CD4-positive, alpha-beta T cell (primary cell): ENCODE measurements around the gene TUBA4B. TPM values are rescaled to one million over a fixed set of nuclear protein-coding genes. Genes with fewer than 3 reads are reported as not detected.
"Not testable (repeated sequence)": the region's sequence is repeated elsewhere in the genome, so short reads cannot be mapped to it uniquely, and the experiment has no call there.

ENCODE experiments used
- ATAC-seq: fragments of 200-7000 bp; cut with Tn5 transposase; one replicate; pipeline ENCODE4 v1.10.0; 2022; ENCODE audit warnings: mild to moderate bottlenecking; ENCODE audit not compliant: poor library complexity
- CTCF ChIA-PET: fragments of 350-600 bp; sonication (Branson Sonifier 250); formaldehyde crosslinking; loops from one replicate; lab custom pipeline; 2021; ENCODE audit warnings: antibody characterized with exemption, inconsistent platforms; lab: Charles Lee
- POLR2A ChIA-PET: fragments of 350-600 bp; sonication (Branson Sonifier 250); formaldehyde crosslinking; loops from one replicate; lab custom pipeline; 2021; ENCODE audit warnings: antibody characterized with exemption, inconsistent platforms; lab: Charles Lee
- DNase-seq, 14 experiments: peaks; one replicate each; pipeline ENCODE4 v3.0.0-alpha.2; 2013 to 2020; ENCODE audit warnings: mixed read lengths in 2 of 14
- H3K27ac ChIP-seq, 2 donors: one replicate each; pipeline versions ENCODE4 v1.5.1 to v1.7.0; 2013; ENCODE audit warnings: low read length in 2 of 2, low read depth in 1 of 2, mild to moderate bottlenecking in 1 of 2
- H3K27me3 ChIP-seq, 2 experiments: 1 replicate in 1 of 2; 2 replicates in 1 of 2; pipeline versions ENCODE4 v1.6.1 to v1.7.0; 2013; ENCODE audit warnings: low read length in 2 of 2, control low read depth in 1 of 2, mild to moderate bottlenecking in 1 of 2, moderate library complexity in 1 of 2; ENCODE audit not compliant: insufficient read depth in 2 of 2, control insufficient read depth in 1 of 2
- H3K36me3 ChIP-seq: one replicate; pipeline ENCODE4 v1.6.1; 2013; ENCODE audit warnings: low read length, control low read depth; ENCODE audit not compliant: insufficient read depth
- H3K4me1 ChIP-seq: one replicate; pipeline ENCODE4 v1.6.1; 2013; ENCODE audit warnings: low read length, control low read depth; ENCODE audit not compliant: insufficient read depth
- H3K4me3 ChIP-seq: one replicate; pipeline ENCODE4 v1.5.1; 2013; ENCODE audit warnings: mild to moderate bottlenecking, low read length, moderate library complexity
- H3K9me3 ChIP-seq, 2 experiments: 1 replicate in 1 of 2; 2 replicates in 1 of 2; pipeline versions ENCODE4 v1.6.1 to v1.7.0; 2013; ENCODE audit warnings: low read length in 2 of 2, mild to moderate bottlenecking in 2 of 2, control low read depth in 1 of 2, moderate library complexity in 1 of 2; ENCODE audit not compliant: control insufficient read depth in 1 of 2, insufficient read depth in 1 of 2
- H3K27ac Mint-ChIP-seq: one replicate; pipeline ENCODE4 v1.8.0; 2020; ENCODE audit warnings: mixed read lengths
- H3K27me3 Mint-ChIP-seq: one replicate; pipeline ENCODE4 v1.8.0; 2021; ENCODE audit warnings: mixed read lengths
- H3K36me3 Mint-ChIP-seq: one replicate; pipeline ENCODE4 v1.8.0; 2021; ENCODE audit warnings: low read depth, mixed read lengths
- H3K4me1 Mint-ChIP-seq: one replicate; pipeline ENCODE4 v1.8.0; 2021; ENCODE audit warnings: low read depth, mixed read lengths
- H3K4me3 Mint-ChIP-seq: one replicate; pipeline ENCODE4 v1.8.0; 2020; ENCODE audit warnings: mild to moderate bottlenecking, mixed read lengths
- H3K9me3 Mint-ChIP-seq: one replicate; pipeline ENCODE4 v1.8.0; 2020; ENCODE audit warnings: mixed read lengths
- intact Hi-C, 2 experiments: fragments of 100-400 bp; cut with DNase I in 1 of 2; cut with micrococcal nuclease in 1 of 2; formaldehyde crosslinking; loops; one replicate each; pipeline versions ENCODE4 v1.15.1 to v1.9.0; 2023 to 2025; cut with DNase I, micrococcal nuclease
- total RNA-seq, 174 experiments: library from RNA in 2 of 174; stranded (reverse) in 2 of 174; gene quantifications; one replicate each; pipeline ENCODE4 v1.2.3 and lab custom pipeline; 2021 to 2026
- TF ChIP-seq, protein P1 (sequence below): fragments of 200-600 bp; IDR thresholded peaks from one replicate; pipeline ENCODE4 v1.8.0; 2022; ENCODE audit warnings: antibody characterized with exemption, mild to moderate bottlenecking

Gene TUBA4B
- total RNA-seq, 2 experiments from 2014 or later: not detected

DNA sequence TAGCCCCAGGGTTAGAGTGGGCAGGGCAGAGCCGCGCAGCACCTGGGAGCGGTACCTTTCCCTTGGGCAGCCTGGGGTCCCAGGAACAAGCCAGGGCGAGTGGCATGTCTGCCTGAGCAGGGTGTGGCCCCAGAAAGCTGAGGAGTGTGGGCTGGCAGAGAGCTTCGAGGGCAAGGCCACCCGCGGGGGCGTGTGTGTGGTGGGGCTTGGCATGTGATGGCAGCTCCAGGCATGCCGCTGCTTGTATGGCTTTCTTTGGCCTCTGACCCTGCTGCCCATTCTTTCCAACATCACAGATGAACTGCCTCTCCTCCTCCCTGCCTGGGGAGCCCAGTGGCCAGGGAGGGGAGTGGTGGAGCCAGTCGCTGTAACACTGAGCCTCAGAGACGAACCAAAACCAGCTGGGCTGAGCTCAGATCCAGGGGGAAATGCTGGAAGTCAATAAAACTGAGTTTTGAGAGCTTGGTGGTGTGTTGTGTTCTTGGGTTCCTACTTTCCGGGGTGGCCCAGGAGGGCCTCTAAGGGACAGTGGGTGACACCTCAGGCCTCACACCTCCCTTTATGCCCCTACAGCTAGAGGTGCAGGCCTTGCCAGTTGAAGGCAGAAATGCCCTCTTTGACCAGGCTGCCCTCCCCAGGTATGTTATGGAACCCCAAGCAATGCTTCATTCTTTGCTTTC lies 33.5 kb downstream of the TUBA4B start:
- H3K27ac Mint-ChIP-seq: peak overlapping the region; percentile 31
- H3K27me3 ChIP-seq: no peaks in the 10 kb centered on the region
- POLR2A ChIA-PET: interaction anchor here (0.8 to 1.6 kb wide), 2 partner anchors 8 to 37 kb away, joined by 3 to 6 read pairs; no protein-coding TSS in a partner anchor
- H3K36me3 ChIP-seq: peaks cover 45% of the 10 kb centered on the region
- H3K4me1 Mint-ChIP-seq: peaks cover 1% of the 10 kb centered on the region
- H3K4me1 ChIP-seq: peaks cover 3% of the 10 kb centered on the region
- TF ChIP-seq, protein P1, sequence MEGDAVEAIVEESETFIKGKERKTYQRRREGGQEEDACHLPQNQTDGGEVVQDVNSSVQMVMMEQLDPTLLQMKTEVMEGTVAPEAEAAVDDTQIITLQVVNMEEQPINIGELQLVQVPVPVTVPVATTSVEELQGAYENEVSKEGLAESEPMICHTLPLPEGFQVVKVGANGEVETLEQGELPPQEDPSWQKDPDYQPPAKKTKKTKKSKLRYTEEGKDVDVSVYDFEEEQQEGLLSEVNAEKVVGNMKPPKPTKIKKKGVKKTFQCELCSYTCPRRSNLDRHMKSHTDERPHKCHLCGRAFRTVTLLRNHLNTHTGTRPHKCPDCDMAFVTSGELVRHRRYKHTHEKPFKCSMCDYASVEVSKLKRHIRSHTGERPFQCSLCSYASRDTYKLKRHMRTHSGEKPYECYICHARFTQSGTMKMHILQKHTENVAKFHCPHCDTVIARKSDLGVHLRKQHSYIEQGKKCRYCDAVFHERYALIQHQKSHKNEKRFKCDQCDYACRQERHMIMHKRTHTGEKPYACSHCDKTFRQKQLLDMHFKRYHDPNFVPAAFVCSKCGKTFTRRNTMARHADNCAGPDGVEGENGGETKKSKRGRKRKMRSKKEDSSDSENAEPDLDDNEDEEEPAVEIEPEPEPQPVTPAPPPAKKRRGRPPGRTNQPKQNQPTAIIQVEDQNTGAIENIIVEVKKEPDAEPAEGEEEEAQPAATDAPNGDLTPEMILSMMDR: no peak
- DNase-seq (no peak), ATAC-seq (no peak)
- intact Hi-C loops: no loop called here
- no peaks in the 10 kb centered on the region for H3K27me3 Mint-ChIP-seq
- no peak overlapping the region for H3K4me3 Mint-ChIP-seq
- CTCF ChIA-PET: interaction anchor here (1.5 to 12.0 kb wide), 2 partner anchors 8 to 32 kb away, joined by 3 to 190 read pairs; no protein-coding TSS in a partner anchor
- no peaks in the 10 kb centered on the region for H3K9me3 ChIP-seq
- no peak overlapping the region for H3K4me3 ChIP-seq
- H3K9me3 Mint-ChIP-seq: no peaks in the 10 kb centered on the region
- no peak overlapping the region for H3K27ac ChIP-seq
- peaks cover 45% of the 10 kb centered on the region for H3K36me3 Mint-ChIP-seq

GRCh38 chr2:219287116-219287440 lies 34.0 kb downstream of the TUBA4B start:
- H3K27me3 ChIP-seq, H3K4me3 ChIP-seq, intact Hi-C loops, H3K27ac ChIP-seq, ATAC-seq, H3K9me3 Mint-ChIP-seq, H3K9me3 ChIP-seq, H3K4me3 Mint-ChIP-seq, H3K27me3 Mint-ChIP-seq, H3K4me1 ChIP-seq, DNase-seq, H3K4me1 Mint-ChIP-seq: not testable (repeated sequence)
- Mint-ChIP-seq H3K27ac (peak overlapping the region; percentile 31), H3K36me3 (peaks cover 40% of the 10 kb centered on the region)
- ChIA-PET CTCF (interaction anchor here (1.5 to 12.0 kb wide), 2 partner anchors 8 to 33 kb away, joined by 3 to 190 read pairs; no protein-coding TSS in a partner anchor), POLR2A (interaction anchor here (0.8 to 1.6 kb wide), 2 partner anchors 8 to 37 kb away, joined by 3 to 6 read pairs; no protein-coding TSS in a partner anchor)
- peaks cover 40% of the 10 kb centered on the region for H3K36me3 ChIP-seq

DNA sequence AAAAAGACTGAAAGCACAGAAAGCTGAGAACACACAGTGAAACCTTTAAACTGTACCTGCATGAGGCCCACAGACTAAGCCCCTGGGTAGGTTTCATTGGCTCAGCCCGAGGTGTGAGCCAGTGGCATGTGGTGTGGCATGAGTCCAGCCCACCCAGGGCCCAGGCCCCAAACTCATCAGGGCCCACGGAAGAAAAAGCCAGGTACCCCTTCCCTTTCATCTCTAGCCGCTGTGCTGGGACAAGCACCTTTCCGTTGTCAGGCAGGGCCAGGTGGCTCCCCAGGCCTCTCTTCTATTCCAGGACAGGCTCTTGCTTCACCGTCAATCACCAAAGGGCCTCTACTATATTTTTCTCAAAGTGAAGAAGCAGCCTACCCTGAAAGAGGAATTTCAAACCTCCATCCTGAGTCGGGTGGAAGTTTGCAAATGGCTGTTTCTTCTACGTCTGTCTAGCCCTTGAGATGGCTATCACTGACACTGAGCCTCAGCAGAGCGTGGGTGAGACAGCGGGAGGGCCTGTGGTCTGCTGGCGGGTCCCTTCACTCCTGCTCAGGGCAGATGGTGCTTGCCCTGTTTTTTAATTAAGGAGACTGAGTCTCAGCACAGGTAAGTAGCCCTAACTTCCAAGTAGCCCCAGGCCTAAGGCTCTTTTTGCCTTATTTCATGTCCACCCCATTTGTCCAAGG lies 34.7 kb downstream of the TUBA4B start:
- CTCF ChIA-PET: interaction anchor here (1.5 kb wide), 1 partner anchor 33 kb away, joined by 3 read pairs; no protein-coding TSS in a partner anchor
- peaks cover 33% of the 10 kb centered on the region for H3K36me3 Mint-ChIP-seq
- no peaks in the 10 kb centered on the region for H3K27me3 ChIP-seq
- H3K36me3 ChIP-seq: peaks cover 33% of the 10 kb centered on the region
- H3K4me3 ChIP-seq: no peak overlapping the region
- H3K27me3 Mint-ChIP-seq: no peaks in the 10 kb centered on the region
- DNase-seq (no peak), ATAC-seq (no peak)
- H3K27ac ChIP-seq: no peak overlapping the region
- TF ChIP-seq, protein P1: no peak
- H3K9me3 ChIP-seq: no peaks in the 10 kb centered on the region
- H3K9me3 Mint-ChIP-seq: no peaks in the 10 kb centered on the region
- intact Hi-C loops: no loop called here
- H3K27ac Mint-ChIP-seq: peak overlapping the region; percentile 4
- no peak overlapping the region for H3K4me3 Mint-ChIP-seq
- H3K4me1 Mint-ChIP-seq: no peaks in the 10 kb centered on the region
- POLR2A ChIA-PET: no interaction called here
- no peaks in the 10 kb centered on the region for H3K4me1 ChIP-seq
